NAMALWA (cell line): ENCODE results near the gene GTF2A2.

Experiments used
- DNase-seq: peaks from one replicate; pipeline ENCODE4 v3.0.0-alpha.2; 2015; ENCODE audit warnings: low spot score

Gene GTF2A2

DNA sequence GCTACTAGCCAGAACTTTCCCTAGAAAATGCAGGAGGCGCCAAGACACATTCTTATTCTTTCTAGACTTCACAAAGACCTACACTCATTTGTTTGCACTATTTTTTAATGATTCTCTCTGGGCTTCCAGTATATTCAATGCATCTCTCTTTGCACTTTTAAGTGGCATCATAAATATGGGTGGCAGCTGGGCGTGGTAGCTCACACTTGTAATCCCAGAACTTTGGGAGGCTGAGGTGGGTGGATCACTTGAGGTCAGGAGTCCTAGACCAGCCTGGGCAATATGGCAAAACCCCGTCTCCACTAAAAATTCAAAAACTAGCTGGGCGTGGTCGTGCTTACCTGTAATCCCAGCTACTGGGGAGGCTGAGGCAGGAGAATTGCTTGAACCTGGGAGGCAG lies 51.3 kb downstream of the GTF2A2 start:
- no peak for DNase-seq

DNA sequence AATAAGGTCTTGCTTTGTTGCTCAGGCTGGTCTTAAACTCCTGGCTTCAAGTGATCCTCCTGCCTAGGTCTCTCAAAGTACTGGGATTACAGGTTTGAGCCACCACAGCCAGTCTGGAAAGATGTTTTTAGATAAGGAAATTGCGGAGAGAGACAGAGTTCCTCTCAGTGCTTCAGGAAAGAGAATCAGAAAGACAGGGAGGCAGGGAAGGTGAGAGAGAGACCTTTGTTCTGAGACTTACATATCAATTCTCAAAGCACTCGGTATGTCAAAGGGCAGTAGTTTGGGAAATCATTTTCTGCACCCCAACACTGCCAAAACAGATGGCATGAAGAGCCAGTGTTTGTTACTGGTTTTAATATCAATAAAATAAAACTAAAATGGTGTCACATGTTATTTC lies 58.9 kb downstream of the GTF2A2 start:
- DNase-seq: no peak

DNA sequence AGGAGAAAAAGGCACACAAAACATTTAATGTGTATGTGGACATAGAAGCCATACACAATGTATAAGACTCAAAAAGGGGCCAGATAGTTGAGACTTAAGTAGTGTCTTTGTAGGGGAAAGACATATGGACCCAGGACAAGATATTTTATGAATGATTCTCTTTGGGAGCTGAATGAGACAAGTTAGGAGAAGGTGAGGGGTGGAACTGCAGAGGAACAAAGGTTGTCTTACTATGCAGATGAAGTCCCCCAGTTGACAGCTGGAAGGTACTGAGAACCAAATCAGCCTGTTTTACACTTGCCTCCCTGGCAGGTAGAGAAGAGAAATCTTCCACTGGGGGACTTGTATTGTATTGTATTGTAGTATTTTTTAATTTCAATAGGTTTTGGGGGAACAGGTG lies 60.7 kb downstream of the GTF2A2 start:
- no peak for DNase-seq

DNA sequence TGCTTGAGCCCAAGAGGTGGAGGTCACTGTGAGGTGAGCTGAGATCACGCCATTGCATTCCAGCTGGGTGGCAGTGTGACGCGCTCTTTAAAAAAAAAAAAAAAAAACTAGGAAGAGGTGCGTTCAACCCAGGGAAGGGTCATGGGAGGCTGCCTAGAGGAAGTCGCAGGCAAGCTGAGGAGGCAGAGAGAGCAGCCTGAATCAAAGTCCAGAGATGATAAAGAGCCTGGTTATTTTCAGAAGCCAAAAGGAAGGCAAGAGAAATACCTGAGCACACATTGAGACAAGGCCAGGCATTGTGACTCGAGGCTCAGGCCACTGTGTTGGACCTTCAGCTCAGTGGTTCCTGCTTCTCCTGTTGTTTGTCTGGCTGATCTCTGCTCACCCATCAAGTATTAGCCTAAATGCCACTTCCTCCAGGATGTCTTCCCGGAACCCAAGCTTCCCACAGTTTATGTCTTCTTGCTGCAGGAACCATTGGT lies 61.8 kb downstream of the GTF2A2 start:
- DNase-seq: no peak

DNA sequence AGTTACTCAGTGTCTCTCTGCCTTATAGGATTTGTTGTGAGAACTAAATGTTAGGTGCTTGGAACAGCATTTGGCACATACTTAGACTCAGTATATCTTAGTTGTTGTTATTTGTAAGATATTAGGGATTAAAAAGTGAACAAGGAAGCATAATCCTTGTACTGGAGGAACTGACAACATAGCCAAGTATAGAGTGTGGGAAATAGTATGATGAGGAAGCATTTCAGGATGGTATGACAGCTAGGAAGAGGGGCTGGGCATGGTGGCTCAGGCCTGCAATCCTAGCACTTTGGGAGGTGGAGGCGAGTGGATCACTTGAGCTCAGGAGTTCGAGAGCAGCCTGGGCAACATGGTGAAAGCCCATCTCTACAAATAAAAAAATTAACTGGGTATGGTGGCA lies 62.3 kb downstream of the GTF2A2 start:
- no peak for DNase-seq

DNA sequence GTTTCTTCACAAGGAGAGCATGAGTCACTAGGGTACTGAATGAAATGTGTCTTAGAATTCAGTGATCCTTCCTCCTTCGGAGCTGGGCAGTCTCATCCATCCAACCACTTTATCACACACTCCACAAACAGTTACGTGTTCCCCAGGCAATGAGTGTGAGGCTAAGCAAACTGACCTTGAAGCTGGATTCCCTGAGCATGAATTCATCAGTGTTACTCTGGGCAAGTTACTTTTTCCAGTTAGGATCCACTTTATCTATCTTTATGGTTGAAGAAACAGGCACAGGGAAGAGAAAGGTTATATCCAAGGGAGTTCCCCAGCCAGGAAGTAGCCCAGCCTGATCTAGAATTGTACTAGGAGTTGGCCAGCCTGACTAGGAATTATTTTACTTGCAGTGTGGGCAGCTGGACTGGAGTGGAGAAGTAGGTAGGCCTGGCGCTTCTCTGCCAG lies 62.8 kb downstream of the GTF2A2 start:
- no peak for DNase-seq

DNA sequence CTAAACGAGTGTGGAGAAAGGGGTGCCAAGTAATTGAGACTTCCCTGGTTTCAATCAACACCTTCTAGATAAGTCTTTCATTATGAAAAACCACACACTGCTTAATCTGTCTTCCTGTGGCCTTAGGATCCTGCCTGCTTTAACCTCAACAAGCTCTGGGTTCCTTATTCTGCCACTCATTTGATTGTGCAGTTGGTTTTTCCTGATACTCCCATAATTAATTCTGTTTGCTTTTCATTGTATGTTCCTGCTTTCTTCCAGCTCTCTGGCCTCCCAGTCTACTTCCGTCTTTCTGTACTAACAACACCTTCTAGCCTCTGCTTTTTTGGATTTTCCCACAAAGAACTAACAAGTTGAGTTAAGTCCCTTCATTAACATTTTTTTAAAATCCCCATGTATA lies 66.0 kb downstream of the GTF2A2 start:
- DNase-seq: no peak

DNA sequence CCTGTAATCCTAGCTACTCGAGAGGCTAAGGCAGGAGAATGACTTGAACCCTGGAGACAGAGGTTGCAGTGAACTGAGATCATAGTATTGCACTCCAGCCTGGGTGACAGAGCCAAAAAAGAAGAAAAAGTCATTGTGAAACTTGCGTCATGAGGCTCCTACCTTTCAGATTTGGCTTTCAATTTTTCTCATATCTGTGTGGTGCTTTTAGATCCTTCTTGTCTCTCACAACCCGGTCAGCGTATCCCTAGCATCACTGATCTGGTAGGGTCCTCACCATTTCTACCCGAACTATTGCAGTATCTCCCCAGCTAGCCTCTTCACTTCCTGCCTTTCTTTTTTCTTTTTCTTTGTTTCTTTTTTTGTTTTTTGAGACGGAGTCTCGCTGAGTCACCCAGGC lies 67.3 kb downstream of the GTF2A2 start:
- no peak for DNase-seq
